Measurements from ENCODE around the gene PRELID3B.

PRELID3B gene

DNA sequence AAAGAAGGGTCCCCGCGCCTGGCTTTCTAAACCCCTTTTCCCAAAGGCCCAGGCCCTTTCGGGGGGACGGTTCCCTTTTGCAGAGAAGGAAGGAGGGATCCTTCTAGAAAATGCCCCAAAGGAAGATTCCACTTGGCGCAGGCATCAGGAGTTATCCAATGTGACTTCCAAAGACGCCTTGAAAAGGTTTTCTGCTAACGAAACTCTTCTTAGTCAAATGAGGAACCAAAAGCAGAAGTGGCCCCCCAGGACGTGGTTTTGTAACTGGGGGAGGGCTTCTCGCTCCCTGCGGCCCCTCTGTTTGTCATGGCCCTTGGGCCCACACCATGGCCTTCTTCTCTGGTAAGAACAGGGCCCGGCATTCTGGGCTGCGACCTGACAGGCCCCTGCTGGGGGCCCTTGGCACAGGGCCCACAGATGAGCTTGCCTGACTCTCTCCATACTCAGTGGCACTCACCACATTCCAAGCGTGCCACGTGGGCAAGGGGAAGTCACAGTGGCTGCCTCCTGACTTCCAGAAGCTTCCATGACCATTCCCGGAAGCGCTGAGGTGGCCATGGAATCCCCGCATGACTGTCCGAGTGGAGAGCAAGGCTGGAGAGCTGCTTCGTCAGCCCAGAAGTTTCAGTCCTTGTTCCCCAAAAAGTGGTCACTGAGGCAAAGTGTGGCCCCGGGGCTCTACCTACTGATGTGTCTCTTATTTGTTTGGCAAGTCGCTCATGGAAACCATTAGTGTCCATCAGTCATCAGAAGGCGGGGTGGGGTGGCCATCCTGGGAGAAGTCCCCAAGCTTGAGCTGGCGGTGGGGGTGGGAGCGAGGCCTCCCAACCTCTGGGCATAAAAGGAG, 34.7 kb downstream of the PRELID3B start:
- DNase-seq = no peak

DNA sequence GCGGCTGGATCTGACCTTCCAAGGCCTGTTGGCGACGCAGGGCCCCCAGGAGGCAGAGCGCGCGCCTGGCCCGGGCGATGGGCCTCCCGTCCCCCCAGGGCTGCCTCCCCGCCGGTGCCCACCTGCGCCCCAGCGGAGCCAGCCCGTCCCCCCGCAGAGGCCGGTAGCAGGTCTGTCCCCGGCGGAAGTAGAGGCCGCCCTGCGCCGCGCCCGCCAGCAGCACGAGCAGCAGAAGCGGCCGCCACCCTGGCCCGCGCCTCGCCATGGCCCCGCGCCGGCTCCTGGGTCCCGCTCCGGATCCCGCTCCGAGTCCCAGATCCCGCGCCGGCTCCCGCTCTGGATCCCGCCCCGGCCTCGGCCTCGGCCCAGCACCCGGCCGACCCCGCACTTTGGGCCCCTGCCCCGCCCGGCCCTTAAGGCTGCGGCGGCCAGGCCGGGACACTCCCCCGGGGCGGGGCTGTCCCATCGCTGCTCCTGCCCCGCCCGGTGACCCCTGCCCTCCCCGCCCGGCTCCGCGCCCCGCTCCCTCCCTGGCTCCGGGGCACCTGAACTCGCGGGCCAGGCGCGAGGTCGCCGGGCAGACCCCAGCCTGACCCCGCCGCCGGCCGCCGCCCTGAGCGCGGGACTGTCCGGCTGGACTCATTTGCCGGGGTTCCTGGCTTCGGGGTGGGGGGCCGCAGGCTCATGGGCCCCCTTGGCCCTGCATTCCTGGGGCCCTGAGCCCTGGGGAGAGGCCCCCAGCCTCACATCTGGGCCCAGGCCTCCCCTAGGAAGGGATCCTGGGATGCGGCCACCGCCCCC, 35.5 kb downstream of the PRELID3B start, which contains the start of gene CTSZ:
Gene CTSZ (minus strand): TSS at position 391 of the 801 bp plus-strand sequence. CDS start 126 bp downstream, at position 265.
- DNase-seq = no peak

DNA sequence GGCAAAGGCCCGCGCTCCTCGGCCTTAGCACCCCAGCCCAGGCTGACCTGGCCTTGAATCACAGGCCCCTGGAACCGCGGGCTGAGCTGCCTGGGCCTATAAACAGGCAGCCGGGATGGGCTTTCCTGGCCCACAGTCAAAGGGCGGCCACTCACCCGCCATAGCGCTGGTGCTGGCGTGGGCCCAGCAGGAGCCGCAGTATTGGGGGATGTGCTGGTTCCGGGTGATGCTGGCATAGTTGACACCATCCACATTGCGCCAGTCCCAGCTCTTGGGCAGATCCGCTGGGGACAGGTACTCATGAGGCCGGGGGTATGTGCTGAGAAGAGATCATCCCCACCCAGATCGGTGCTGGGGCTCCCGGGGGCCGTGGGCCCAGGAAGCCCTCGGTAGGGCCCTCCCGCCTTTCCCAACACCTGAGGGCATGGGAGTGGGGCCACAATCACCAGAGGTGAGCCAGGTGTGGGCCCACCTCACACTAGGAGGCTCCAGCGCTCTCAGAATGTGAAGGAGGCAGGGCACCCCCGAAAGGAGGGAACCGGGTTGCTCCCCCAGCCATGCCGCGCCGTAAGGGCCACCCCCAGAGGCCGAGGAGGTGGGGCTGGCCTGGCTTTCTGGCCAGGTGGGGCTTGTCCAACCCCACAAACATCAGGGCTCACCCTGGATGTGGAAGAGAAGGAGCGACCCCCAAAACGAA, 36.3 kb downstream of the PRELID3B start:
- no peak for DNase-seq

DNA sequence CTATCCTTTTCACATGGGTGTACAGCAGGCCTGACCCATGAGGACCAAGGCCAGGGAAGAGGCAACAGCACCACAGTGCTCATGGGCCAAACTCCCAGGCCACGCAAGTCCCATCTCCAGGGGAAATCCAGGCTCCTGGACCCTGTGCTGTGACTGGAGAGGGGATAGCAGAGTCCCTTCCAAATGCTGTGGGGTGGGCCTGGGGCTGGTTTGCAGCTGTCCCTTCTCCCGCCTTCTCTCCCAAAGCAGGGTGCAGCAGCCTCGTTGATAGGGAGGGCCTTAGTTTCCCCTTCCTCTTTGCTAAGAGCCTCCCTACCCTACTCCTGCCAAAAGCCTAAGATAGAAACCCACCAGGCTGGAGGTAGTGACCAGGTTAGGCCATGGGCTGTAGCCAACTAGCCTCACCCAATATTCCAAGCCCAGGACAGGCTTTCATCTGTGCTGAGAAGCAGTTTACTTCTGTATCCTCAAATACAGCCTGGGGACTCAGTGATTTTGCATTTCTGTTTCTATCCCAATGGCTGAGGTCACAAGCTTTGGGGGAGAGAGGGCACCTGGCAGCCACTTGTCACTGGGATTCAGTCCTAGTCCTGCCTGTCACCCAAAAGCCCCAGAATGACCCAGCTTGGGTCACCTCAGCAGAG, 36.9 kb downstream of the PRELID3B start:
- DNase-seq = no peak

DNA sequence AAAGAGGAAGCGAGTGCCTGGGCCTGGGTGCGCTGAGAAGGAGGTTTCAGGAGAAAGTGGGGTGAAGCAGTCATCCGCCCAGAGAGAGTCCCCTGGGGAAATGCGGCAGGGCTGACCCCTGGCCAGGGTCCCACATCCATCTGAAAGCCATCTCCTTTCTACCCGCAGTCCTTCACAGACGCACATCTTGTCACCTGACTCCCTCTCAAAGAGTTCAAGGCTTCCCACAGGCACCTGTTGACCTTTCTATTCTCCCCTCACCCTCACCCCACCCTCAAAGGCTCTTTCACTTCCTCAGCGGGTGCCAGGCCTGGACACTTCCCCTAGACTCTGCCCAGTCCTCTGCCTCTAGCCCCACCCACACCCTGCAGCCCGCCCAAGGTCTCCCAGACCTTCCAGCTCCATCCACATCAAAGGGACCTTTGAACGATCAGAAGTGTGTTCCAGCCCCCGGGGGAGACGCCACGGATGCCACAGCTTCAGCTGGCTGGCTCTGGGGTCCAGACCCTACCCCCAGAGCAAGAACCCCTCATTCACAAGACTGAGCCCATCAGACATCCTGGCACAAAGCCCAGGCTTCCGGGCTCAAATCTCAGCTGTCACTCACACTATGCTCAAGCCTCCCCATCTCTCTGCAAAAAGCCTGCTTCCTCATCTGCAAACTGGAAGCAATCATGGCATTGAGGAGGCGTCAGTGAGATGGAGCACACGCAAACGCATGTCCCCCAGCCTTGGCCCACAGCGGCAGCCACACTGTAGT, 37.6 kb downstream of the PRELID3B start:
- DNase-seq = no peak

DNA sequence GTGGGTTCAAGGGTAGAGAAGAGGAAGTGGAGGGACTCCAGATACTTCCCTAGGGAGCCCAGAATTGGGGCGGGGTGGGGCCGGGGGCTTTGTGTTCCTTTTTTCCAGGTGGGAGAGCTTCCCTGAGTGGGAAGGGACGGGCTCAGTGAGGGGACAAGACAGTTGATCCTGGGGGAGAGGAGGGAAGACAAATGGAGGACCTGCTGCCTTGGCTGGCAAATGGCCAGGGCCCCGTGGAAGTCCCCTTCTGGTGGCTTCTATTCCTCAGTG, 38.2 kb downstream of the PRELID3B start:
- DNase-seq = no peak

DNA sequence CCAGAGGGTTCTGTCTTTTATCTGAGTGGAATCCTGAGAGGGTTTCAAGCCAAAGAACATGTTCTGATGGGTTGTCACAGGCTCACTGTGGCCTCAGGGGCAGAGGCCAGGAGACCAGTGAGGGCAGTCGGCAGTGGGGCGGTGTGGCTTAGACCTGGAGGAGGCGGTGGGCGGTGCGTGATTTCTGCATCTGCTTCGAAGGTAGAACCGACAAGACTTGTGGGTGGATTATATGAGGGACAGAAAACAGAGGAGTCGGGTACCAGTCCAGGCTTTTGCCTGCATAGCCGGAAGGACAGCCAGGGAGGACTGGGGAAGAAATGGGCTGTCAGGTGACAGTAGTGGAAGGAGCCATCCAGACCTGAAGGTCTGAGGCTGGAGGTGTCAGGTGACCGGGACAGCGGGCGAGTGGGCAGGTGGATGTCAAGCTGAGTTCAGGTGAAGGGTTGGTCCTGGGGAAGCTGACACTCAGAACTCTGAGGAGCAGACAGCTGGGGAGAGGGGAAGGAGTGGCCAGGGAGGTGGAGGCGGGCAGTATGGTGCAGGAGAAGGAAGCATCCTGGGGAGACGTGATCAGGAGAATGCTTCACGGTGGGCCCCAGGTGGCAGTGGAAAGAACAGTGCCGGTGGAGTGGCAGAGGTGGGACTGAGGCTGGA, 38.6 kb downstream of the PRELID3B start:
- DNase-seq = no peak

DNA sequence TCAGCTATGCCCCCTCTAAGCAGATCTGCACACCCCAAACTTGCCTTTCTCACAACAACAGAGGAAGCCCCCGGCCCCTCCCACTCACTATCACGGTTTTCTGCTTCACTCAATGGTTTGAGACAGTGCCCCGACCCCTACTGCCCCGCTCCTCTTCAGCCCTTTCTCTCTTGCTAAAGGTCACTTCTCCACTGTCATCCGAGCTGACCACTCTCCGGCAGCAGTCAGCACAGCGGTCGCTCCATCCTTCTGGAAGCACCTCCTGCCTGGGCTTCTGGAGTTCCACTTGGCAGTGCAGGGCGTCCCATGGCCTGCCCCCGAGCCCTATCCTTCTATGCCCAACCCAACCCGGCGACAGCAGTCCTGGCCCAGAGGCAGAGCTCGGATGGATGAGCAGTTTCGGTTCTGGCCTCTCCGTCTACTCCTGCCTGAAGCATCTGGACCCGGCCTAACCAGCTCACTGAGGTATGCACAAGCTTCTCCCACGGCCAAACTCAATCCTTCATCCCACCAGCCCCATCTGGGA, 39.6 kb downstream of the PRELID3B start:
- no peak for DNase-seq

DNA sequence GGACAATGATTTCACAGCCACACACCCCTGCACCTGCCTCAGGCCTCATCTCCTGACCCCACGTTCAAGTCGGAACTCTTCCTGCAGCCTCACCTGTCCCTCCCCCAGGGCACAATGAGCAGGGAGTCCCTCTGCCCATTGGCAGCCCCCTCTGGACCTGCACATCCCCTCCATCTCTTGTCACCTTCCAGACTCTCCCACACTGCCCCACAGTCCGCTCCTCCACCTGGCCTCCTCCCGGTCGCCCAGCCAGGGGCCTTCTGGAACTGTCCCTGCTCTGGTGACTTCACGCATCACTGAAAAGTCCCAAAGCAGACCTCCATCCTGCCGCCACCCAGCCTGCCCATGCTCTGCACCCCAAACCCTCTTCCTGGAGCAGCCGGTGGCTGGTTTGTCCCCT, 40.2 kb downstream of the PRELID3B start:
- no peak for DNase-seq

DNA sequence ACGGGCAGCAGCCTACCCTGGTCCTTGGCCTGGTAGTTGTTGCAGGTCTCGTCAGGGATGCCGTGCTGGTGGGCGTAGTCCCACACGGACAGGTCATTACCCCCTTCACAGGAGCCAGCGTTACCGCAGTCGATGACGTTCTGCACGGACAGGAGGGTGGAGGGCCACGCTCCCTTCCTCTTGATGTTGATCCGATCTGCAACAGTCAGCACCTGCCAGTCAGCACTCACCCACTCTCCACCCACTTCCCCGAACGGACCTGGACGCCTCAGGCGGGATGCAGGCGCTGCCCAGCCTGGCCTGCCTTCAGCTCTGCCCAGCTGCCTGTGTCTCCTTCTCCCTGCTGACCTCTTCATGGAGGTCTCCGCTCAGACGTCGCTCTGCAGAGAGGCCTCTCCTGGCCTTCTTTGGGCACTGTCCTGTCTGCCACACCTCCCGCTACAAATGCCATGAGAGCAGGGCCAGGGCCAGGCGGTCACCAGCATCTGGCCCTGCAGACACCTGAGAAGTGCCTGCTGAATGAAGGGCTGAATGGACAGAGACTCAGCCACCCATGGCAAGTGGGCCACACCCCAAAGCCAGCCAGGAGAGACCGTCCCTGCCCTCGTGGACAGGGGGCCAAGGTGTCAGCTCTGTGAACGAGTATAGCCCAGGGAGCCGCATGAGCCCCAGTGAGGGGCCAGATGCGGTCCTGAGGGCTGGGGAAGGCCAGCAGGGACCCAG, 41.0 kb downstream of the PRELID3B start:
- no peak for DNase-seq

DNA sequence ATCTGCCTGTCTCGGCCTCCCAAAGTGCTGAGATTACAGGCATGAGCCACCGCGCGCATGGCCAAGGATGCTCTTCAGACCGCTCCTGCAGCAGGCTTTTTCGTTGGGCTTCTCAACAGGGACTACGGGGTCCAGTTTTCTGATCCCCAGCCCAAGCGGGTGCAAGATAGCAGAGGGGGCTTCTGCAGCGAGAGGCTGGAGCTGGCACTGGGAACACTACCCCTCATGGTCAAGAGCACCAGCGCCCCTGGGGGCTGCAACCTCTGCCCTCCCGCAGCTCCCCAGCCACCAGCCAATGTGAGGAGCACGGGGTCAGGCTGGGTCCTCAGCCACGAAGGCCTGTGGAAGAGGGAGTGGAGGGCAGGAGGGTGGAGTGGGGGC, 41.5 kb downstream of the PRELID3B start:
- no peak for DNase-seq

DNA sequence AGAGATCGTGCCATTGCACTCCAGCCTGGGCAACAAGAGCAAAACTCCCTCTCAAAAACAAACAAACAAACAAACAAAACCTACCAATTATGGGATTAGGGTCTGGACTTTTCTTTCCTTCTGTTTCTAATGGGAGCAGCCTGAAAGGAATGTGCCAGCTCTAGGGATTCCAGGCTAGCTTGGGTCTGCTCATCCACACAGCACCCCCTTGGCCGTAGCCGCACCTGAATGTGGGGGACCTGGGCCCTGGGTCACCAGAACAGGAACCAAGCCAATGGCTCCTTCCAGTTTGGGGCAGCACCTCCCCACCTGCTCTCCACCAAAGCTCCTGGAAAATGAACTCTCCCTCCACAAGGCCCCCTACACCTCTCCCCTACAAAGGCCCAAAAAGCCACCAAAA, 42.3 kb downstream of the PRELID3B start:
- no peak for DNase-seq

DNA sequence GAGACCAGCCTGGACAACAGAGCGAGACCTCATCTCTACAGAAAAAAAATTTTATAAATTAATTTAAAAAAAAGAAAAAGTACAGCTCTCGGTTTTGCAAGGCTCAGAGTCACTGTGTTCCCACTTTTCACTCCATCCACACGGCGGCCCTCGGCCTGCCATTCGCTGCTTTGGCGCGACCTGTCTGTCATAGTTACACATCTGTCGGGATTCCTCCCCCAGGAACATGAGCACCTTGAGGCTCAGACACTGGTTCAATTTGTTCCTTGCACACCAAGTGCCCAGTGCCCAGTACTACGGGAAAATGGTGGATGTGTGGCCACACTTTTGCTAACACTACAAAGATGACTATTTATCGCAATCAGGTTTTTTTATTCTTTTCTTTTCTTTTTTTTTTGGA, 43.9 kb downstream of the PRELID3B start:
- DNase-seq = no peak

DNA sequence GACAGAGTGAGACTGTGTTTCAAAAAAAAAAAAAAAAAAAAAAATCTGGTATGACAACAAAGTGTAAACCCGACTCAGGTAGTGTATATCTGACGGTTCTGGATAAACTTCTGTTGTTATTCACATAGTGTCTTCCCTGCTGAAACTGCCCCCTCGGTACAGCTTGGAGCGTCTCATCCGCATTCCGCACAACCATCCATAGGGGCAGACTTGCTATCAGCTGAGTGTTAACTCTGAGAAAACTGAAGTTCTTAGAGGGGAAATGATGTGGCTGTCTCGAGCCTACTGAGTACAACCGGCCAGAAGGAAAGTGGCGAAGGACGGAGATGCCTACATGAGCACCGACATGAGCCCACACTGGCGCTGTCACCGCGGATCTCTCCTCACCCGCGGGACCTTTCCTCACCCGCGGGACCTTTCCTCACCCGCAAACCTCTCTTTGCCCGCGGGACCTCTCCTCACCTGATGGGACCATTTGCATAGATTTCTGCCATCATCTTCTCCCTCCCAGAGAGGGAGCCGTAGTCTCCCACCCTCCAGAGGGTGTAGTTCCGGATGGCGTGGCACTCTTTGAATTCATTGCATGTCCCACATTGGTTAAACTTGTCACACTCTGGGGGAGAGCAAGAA, 45.3 kb downstream of the PRELID3B start:
- DNase-seq = no peak

DNA sequence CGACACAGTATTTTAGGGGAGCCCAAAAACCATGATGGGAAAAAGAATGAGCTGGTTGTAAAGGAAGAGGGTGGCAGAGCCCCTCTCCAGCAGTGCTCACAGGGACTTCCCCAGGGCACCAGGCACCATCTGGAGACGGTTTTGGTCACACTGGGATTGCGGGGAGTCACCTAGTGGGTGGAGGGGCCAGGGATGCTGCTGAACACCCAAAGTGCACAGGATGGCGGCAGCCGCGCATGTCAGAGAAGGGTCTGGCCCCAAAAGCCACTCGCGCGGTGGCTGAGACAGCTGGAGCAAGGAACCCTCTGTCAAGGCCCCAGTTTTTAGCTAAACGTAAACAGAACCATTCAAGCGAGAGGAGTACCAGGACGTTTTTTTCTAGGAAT, 46.4 kb downstream of the PRELID3B start:
- DNase-seq = no peak

DNA sequence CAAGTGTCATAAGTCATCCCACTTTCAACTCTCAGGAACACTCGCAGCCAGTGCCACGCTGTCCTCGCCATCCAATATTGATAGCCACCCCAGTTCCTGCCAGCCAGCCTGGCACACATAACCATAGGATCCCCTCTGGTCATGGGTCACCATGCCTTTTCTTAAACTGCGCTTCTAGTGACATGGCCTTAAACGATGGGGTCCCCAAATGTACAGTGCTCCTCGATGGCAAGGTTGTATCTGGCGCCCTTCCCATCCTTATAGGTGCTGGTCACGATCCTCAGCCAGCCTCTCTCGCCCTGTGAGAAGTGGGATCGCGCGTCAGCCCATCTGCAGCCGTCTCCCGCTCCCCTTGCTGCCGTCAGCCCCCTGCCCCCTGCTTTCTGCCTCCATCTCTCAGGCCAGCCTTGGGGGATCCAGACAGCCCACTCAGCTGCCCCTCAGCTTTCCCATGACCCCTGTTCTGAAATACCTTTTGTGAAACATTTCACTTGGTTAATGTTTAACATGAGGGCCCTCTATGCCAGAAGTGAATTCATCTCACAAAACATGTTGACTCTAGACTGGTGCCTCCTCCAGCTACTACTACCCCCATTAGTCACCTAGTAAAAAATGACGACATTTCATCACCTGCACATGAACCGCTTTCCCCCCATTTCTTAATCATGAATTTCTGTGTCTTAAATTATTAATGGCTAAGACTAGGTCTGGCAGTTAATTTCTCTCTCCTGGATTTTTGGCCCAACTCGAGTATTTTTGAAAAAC, 46.9 kb downstream of the PRELID3B start:
- no peak for DNase-seq

DNA sequence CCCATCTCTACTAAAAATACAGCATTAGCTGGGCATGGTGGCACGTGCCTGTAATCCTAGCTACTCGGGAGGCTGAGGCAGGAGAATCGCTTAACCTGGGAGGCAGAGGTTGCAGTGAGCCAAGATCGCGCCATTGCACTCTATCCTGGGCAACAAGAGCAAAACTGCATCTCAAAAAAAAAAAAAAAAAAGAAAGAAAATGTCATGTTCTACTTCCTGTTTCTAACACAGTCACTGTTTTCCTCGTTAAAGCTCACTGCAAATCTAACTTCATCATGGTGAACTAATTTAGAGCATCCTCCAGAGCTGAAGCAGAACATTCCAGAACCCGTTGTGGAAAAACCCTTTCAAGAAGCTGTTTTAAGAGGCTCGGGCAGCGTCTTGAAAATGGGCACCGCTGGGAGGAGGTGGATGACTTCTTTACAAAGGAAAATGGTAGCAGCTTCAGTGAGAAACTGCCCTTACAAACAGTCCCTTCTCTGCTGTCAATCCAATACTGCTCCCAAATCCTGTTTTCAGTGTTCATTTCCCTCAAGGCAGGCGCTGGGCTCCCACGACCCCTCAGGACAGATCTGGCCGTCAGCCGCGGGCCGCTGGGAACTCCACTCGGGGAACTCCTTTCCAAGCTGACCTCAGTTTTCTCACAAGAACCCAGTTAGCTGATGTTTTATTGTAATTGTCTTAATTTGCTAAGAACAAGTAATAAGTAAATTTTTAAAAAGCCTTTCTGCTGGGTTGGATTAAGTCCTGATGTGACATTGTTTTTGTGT, 48.0 kb downstream of the PRELID3B start:
- DNase-seq = no peak

DNA sequence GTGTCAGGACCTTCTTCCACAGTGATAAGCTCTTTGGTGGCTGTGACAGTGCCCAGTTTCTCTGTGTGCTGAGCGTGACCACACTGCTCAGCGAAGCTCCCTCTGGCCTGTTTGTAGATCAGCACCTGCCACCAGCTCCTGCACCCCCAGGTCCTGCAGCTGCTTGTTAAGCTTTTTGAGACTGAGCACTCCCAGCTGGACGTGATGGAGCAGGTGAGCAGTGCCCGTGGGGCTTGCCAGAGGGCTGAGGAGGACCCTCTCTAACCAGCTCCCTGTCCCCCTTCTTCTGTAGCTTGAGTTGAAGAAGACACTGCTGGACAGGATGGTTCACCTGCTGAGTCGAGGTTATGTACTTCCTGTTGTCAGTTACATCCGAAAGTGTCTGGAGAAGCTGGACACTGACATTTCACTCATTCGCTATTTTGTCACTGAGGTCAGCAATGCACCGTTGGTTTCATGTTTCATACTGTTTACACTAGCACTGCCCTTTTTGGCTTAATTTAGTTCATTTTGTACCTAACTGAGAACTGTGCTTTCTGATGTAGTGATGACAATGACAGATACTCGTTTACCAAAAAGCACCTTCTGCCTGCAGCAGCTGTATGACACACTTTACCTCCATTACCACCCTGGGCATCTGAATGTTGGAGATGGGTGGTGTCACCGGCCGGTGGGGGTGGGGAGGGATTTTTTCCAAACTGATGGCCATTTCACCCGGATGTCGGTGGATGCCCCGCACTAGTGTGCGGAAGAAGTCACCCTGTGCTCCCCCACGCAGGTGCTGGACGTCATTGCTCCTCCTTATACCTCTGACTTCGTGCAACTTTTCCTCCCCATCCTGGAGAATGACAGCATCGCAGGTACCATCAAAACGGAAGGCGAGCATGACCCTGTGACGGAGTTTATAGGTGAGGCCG, 49.0 kb downstream of the PRELID3B start:
- DNase-seq = no peak
